Vagina (tissue), 2 donors: Measurements from ENCODE around the gene SAAL1. TPM values are rescaled to one million over a fixed set of nuclear protein-coding genes. Genes with fewer than 3 reads are reported as not detected.

Experiments
- DNase-seq, 2 donors: peaks; one replicate each; pipeline ENCODE4 v3.0.0-alpha.2; 2017; ENCODE audit errors: extremely low spot score in 2 of 2
- H3K27ac ChIP-seq: fragments of 200-600 bp; sonication (generic); one replicate; pipeline ENCODE4 v1.5.1; 2019
- H3K27me3 ChIP-seq: fragments of 200-600 bp; sonication (generic); one replicate; pipeline ENCODE4 v1.5.1; 2019
- H3K36me3 ChIP-seq, 2 donors: fragments of 200-600 bp; sonication (generic); one replicate each; pipeline ENCODE4 v1.5.1; 2017 to 2019
- H3K4me1 ChIP-seq: fragments of 200-600 bp; sonication (generic); one replicate; pipeline ENCODE4 v1.5.1; 2019
- H3K4me3 ChIP-seq, 2 donors: fragments of 200-600 bp; sonication (generic); 1 replicate in 1 of 2; 2 replicates in 1 of 2; pipeline ENCODE4 v1.5.1; 2016 to 2019
- H3K9me3 ChIP-seq: fragments of 200-600 bp; sonication (generic); one replicate; pipeline ENCODE4 v1.5.1; 2019
- CTCF ChIP-seq, 3 experiments: fragments of 450-650 bp in 2 of 3; fragments of 200-600 bp in 1 of 3; sonication (generic) in 1 of 3; IDR thresholded peaks; one replicate each; pipeline ENCODE4 v1.5.1; 2017 to 2019; ENCODE audit warnings: antibody characterized with exemption in 3 of 3, mild to moderate bottlenecking in 2 of 3, moderate library complexity in 2 of 3
- POLR2A ChIP-seq, 2 donors: fragments of 450-650 bp; IDR thresholded peaks; one replicate each; pipeline ENCODE4 v1.6.1; 2017; ENCODE audit warnings: antibody characterized with exemption in 2 of 2, mild to moderate bottlenecking in 2 of 2, moderate library complexity in 2 of 2
- POLR2AphosphoS5 ChIP-seq, 2 donors: sonication (generic); formaldehyde crosslinking; IDR thresholded peaks; one replicate each; pipeline ENCODE4 v1.9.0; 2017; ENCODE audit warnings: antibody characterized with exemption in 2 of 2, mild to moderate bottlenecking in 2 of 2, low read depth in 1 of 2; ENCODE audit not compliant: insufficient read depth in 1 of 2
- intact Hi-C: fragments of 100-400 bp; cut with DNase I; formaldehyde crosslinking; loops from one replicate; pipeline ENCODE4 v1.15.1; 2023
- total RNA-seq: library from RNA; depleted of rRNA; stranded (reverse); fragments of >200 nt; gene quantifications from one replicate; pipeline ENCODE4 v1.2.3, GENCODE V29; 2016

SAAL1 gene
- total RNA-seq, 1 donor from 2014 or later: 15.2 TPM

- Histone ChIP-seq H3K9me3 (no peaks in the 10 kb centered on the region), H3K27me3 (no peaks in the 10 kb centered on the region), H3K36me3 (no peaks in the 10 kb centered on the region), H3K27ac (no peak overlapping the region), H3K4me3 (no peak overlapping the region), H3K4me1 (no peaks in the 10 kb centered on the region)
- TF ChIP-seq CTCF (IDR thresholded peaks at IDR 0.05) (no peak), POLR2AphosphoS5 (IDR thresholded peaks at IDR 0.05; ENCODE audit: insufficient read depth in 1 of 2, low read depth in 1 of 2) (no peak), POLR2A (IDR thresholded peaks at IDR 0.05) (no peak)
- DNase-seq: no peak
- intact Hi-C loops: no loop called here
Observed at GRCh38 chr11:18067372-18067771, 38.5 kb downstream of the SAAL1 start.

GRCh38 chr11:18066626-18067025 lies 39.3 kb downstream of the SAAL1 start:
- DNase-seq: no peak
- intact Hi-C loops: no loop called here
- no peak for TF ChIP-seq POLR2AphosphoS5 (IDR thresholded peaks at IDR 0.05; ENCODE audit: insufficient read depth in 1 of 2, low read depth in 1 of 2)
- TF ChIP-seq CTCF (IDR thresholded peaks at IDR 0.05): no peak
- TF ChIP-seq POLR2A (IDR thresholded peaks at IDR 0.05): no peak
- H3K27ac ChIP-seq: no peak overlapping the region
- H3K4me1 ChIP-seq: no peaks in the 10 kb centered on the region
- H3K27me3 ChIP-seq: no peaks in the 10 kb centered on the region
- H3K9me3 ChIP-seq: no peaks in the 10 kb centered on the region
- H3K4me3 ChIP-seq: no peak overlapping the region
- no peaks in the 10 kb centered on the region for H3K36me3 ChIP-seq

- no peak overlapping the region for H3K27ac ChIP-seq
Observed at GRCh38 chr11:18065572-18065971, 40.3 kb downstream of the SAAL1 start.

GRCh38 chr11:18064450-18065054 lies 41.3 kb downstream of the SAAL1 start:
- no peak for DNase-seq
- Histone ChIP-seq H3K27me3 (no peaks in the 10 kb centered on the region), H3K36me3 (no peaks in the 10 kb centered on the region), H3K4me1 (no peaks in the 10 kb centered on the region), H3K4me3 (no peak overlapping the region), H3K9me3 (no peaks in the 10 kb centered on the region), H3K27ac (no peak overlapping the region)
- no peak for TF ChIP-seq POLR2AphosphoS5 (IDR thresholded peaks at IDR 0.05; ENCODE audit: insufficient read depth in 1 of 2, low read depth in 1 of 2)
- no peak for TF ChIP-seq CTCF (IDR thresholded peaks at IDR 0.05)
- no peak for TF ChIP-seq POLR2A (IDR thresholded peaks at IDR 0.05)
- intact Hi-C loops: no loop called here

More at GRCh38 chr11:18065572-18065971, 40.3 kb downstream of the SAAL1 start:
- DNase-seq: no peak
- Histone ChIP-seq H3K4me3 (no peak overlapping the region), H3K4me1 (no peaks in the 10 kb centered on the region), H3K9me3 (no peaks in the 10 kb centered on the region), H3K36me3 (no peaks in the 10 kb centered on the region), H3K27me3 (no peaks in the 10 kb centered on the region)
- TF ChIP-seq CTCF (IDR thresholded peaks at IDR 0.05): no peak
- TF ChIP-seq POLR2A (IDR thresholded peaks at IDR 0.05): no peak
- no peak for TF ChIP-seq POLR2AphosphoS5 (IDR thresholded peaks at IDR 0.05; ENCODE audit: insufficient read depth in 1 of 2, low read depth in 1 of 2)
- intact Hi-C loops: no loop called here

GRCh38 chr11:18063862-18064434 lies 41.9 kb downstream of the SAAL1 start:
- intact Hi-C loops: no loop called here
- no peak for DNase-seq
- H3K27me3 ChIP-seq: no peaks in the 10 kb centered on the region
- no peaks in the 10 kb centered on the region for H3K9me3 ChIP-seq
- no peaks in the 10 kb centered on the region for H3K36me3 ChIP-seq
- no peak for TF ChIP-seq CTCF (IDR thresholded peaks at IDR 0.05)
- no peak for TF ChIP-seq POLR2AphosphoS5 (IDR thresholded peaks at IDR 0.05; ENCODE audit: insufficient read depth in 1 of 2, low read depth in 1 of 2)
- no peak for TF ChIP-seq POLR2A (IDR thresholded peaks at IDR 0.05)
- H3K27ac ChIP-seq: no peak overlapping the region
- no peaks in the 10 kb centered on the region for H3K4me1 ChIP-seq
- H3K4me3 ChIP-seq: no peak overlapping the region
